ENCODE measurements around the gene KIAA1614.
A peak's percentile ranks its signal among the peaks of the same experiment; 100 is the strongest.
"Not testable (repeated sequence)": the region's sequence is repeated elsewhere in the genome, so short reads cannot be mapped to it uniquely, and the experiment has no call there.

Gene KIAA1614

DNA sequence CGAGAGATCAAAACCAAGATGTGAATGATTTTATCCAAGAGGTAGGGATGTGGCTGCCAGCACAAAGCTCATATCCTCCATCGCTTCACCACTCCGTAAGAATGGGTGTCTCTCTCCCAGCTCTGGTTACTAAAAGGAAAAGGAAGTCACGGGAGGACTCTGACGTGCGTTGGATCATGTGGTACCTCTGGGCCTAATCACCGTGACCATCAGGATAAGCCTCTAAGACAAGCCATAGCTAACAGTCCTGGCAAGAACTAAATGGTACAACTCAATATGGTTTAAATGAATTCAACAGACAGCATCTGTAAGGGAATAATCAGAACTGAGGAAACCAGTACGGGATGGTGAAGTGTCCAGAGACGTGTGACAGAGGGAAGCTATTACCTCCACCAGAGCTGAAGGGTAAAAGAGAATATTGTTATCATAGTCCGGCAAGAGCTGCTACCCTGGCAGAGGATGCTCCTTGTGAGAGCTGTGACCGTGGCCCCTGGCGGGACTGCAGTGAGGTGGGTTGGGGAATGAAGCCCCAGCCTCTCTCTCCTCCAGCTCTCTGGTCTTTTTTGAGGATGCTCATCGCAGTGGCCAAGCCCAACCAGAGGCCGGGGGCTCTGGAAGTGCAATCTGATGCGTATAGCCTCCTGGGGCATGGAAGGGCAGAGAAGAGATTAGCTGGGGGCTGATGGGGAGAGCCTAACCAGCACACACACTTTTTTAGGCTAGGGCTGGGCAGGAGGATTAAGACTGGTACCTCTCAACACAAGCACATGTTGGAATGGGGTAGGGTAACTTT lies 54.2 kb downstream of the KIAA1614 start:
- H3K4me1 Mint-ChIP-seq (ENCODE audit: low read depth) = peaks cover 13% of the 10 kb centered on the region
- H3K9me3 Mint-ChIP-seq = no peaks in the 10 kb centered on the region
- no peak overlapping the region for H3K4me3 Mint-ChIP-seq
- H3K36me3 Mint-ChIP-seq (ENCODE audit: low read depth) = peaks cover 38% of the 10 kb centered on the region
- no peak overlapping the region for H3K27ac Mint-ChIP-seq
- H3K27me3 Mint-ChIP-seq (ENCODE audit: low read depth) = no peaks in the 10 kb centered on the region

DNA sequence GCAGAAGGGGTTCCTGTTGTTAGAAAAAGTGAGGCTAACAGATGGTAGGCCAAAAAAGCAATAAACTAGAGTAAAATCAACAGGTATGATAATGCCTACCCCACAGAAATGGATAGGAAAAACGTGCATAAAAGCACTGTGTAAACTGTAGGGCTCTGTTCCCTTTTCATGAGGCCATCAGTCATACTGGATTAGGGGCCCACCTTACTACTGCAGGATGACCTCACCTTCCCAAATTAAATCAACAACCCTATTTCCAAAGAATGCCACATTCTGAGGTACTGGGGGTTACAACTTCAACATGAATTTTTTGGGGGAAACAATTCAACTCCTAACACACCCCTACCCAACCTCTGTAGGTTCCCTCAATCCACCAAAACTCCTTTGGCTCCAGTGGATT lies 54.9 kb downstream of the KIAA1614 start:
- Mint-ChIP-seq H3K27ac (no peak overlapping the region), H3K36me3 (ENCODE audit: low read depth) (peaks cover 42% of the 10 kb centered on the region), H3K4me1 (ENCODE audit: low read depth) (peaks cover 13% of the 10 kb centered on the region), H3K4me3 (no peak overlapping the region), H3K9me3 (no peaks in the 10 kb centered on the region), H3K27me3 (ENCODE audit: low read depth) (no peaks in the 10 kb centered on the region)

DNA sequence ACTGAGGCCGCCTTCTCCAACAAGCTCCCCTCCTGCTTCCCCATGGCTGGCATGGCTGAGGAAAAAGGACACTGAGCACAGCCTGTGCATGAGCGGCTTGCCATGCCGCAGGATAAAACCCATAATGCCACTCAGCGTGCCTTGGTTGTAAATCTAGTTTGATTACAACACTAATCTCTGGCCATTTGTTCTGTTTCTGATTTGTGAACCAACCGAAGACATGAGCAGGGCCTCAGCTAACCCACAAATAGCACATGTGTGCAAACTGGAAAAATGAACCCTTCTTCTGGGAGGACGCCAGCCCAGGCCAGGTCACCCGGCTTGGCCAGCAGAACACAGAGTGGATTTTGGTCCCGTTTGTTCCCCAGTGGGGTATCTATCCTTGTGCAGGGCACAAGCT lies 56.1 kb downstream of the KIAA1614 start:
- H3K9me3 Mint-ChIP-seq; H3K27me3 Mint-ChIP-seq (ENCODE audit: low read depth); H3K27ac Mint-ChIP-seq; H3K4me3 Mint-ChIP-seq: not testable (repeated sequence)
- Mint-ChIP-seq H3K36me3 (ENCODE audit: low read depth) (peaks cover 47% of the 10 kb centered on the region), H3K4me1 (ENCODE audit: low read depth) (peaks cover 13% of the 10 kb centered on the region)

DNA sequence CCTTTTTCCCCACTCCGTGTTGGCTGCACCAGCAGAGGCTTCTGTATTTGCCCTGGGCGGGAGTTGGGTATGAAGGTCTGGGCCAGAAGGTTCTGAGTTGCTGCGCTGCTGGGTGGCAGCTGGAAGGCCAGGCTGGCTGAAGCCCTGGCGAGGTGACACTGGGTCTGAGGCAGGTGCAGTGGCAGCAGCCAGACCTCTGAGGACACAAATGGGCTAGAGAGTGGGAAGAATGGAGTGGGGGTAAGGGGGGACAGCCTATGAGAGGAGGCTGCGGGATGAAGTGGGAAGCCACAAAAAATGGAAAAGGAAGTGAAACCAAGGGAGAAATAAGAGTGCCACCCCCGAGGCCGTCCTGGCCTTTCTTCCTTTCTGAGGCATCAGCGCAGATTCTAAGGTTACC lies 56.7 kb downstream of the KIAA1614 start:
- Mint-ChIP-seq H3K4me3 (no peak overlapping the region), H3K36me3 (ENCODE audit: low read depth) (peaks cover 47% of the 10 kb centered on the region), H3K9me3 (no peaks in the 10 kb centered on the region), H3K27me3 (ENCODE audit: low read depth) (no peaks in the 10 kb centered on the region), H3K4me1 (ENCODE audit: low read depth) (peaks cover 13% of the 10 kb centered on the region), H3K27ac (no peak overlapping the region)

DNA sequence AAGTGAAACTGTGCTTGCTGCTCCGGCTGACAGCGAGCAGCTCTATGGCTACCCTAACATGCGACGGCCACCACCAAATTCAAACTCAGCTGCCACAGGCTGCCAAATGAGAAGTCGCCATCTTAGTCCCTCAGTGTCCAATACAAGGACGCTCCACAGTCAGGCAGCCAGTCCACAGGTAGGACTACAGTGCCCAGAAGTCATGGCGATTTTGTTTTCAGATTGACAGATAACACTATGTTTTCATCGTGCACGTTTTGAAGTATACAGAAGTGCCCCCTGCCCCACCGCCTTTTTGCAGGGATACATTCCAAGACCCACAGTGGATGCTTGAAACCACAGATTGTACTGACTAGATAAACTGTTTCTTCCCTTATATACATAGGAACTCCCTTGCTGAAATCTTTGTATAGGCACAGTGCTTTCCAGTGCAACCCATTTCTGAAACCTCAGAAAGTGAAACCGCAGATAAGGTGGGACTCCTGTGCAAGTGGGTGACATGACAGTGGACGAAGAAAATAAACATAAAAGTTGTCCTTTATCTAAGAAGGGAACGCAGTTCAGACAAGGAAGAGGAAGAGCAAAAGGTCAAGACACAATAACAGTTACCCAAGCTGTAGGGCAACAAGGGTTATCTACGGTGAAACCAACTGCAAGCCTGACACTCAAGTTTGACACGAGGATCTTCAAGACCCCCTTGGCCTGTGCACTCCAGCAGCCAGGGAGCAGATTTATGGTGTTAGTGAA lies 57.8 kb downstream of the KIAA1614 start:
- Mint-ChIP-seq H3K27me3 (ENCODE audit: low read depth) (no peaks in the 10 kb centered on the region), H3K36me3 (ENCODE audit: low read depth) (peaks cover 51% of the 10 kb centered on the region), H3K4me3 (no peak overlapping the region), H3K9me3 (no peaks in the 10 kb centered on the region), H3K27ac (peak overlapping the region; percentile 24), H3K4me1 (ENCODE audit: low read depth) (peaks cover 15% of the 10 kb centered on the region)

DNA sequence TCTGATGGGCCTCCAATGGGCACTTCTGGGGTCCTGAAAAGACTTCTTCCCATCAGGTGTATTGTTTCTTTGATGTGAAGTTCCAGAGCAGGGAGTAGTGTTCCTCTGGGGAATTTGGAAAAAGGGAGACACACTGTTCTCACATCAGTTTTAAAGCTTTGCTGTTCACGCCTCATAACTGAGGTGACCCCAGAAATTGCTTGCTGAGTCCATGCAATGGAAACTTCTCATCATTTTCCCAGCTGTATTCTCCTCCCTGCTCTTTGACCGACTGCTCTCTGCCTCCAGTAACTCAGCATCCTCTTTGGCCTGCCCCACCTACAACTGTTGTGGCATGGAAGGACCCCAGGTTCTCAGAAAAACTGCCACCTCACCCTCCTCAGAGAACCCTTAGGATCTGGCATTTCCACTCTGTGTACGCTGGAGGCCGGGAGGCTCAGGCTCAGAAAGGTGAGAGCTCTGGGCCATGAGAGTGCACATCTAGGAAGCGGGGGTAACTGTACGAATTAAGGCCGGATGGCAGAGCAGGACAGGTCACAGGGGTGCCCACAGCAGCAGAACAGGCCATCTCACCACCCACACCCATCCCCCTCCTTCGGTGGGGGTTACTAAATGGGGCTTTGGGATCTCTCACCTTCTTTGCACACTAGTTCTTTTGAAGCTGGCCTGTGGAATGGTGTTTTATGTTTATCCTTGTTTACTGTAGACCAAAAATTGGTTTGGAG lies 58.7 kb downstream of the KIAA1614 start:
- Mint-ChIP-seq H3K4me3 (no peak overlapping the region), H3K9me3 (no peaks in the 10 kb centered on the region), H3K4me1 (ENCODE audit: low read depth) (peaks cover 13% of the 10 kb centered on the region), H3K36me3 (ENCODE audit: low read depth) (peaks cover 56% of the 10 kb centered on the region), H3K27me3 (ENCODE audit: low read depth) (no peaks in the 10 kb centered on the region), H3K27ac (no peak overlapping the region)

DNA sequence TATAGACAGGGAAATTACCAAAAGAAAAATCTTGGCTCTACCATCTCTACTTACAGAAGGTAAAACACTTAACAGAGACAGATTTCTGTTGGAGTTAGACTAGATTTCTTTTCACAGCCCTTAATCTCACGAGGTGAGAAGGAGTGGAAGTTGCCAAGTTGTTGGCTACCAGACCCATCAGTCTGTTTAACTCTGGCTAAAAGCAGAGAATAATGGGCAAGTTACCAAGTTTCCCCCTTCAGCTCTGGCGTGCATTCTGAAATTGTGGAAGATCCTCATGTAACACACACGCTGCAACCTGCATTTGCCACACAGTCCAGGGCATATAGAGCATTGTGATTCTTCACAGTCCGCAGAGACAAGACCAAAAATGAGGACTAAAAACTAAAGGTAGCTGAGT lies 60.7 kb downstream of the KIAA1614 start:
- Mint-ChIP-seq H3K4me1 (ENCODE audit: low read depth) (peaks cover 14% of the 10 kb centered on the region), H3K9me3 (no peaks in the 10 kb centered on the region), H3K27me3 (ENCODE audit: low read depth) (no peaks in the 10 kb centered on the region), H3K4me3 (no peak overlapping the region), H3K36me3 (ENCODE audit: low read depth) (peaks cover 59% of the 10 kb centered on the region), H3K27ac (no peak overlapping the region)

DNA sequence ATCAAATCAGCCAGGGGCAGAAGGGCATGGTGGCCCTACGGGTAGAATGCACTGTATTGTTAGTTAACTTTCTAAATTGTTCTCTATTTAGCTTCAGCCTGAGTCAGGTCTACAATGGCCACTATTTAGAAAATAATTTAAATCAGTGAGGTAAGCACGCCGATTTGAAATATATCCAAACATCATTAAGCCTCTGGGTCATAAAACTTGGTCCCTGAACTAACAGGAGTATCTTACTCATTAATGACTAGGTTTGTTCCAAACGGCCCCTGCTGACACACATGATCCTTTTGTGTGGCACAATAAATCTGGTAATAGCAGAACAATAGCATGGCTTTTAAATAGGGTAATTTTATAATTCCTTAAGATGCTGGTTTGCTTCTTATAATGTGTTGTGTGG lies 61.5 kb downstream of the KIAA1614 start:
- peaks cover 20% of the 10 kb centered on the region for H3K4me1 Mint-ChIP-seq (ENCODE audit: low read depth)
- no peak overlapping the region for H3K27ac Mint-ChIP-seq
- H3K4me3 Mint-ChIP-seq = no peak overlapping the region
- H3K27me3 Mint-ChIP-seq (ENCODE audit: low read depth) = no peaks in the 10 kb centered on the region
- H3K36me3 Mint-ChIP-seq (ENCODE audit: low read depth) = peaks cover 60% of the 10 kb centered on the region
- no peaks in the 10 kb centered on the region for H3K9me3 Mint-ChIP-seq

DNA sequence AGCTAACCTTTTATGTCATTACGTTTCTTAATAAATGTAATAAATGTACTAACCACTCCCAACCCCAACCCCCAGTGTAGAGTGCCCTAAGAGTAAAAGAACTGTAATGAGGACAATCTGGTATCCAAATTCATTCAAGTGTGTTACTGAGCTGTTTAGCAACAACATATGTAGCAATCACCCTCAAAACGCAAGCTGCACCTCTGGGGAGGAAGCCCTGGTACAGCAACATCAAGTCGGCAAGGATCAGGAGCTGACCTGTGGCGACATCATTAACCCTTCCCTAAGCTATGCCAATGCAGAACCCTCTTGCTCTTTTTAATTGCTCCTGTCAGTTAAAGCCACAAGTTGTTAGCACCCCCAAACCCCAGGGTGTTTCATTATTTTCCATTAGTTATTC lies 62.9 kb downstream of the KIAA1614 start:
- no peaks in the 10 kb centered on the region for H3K27me3 Mint-ChIP-seq (ENCODE audit: low read depth)
- H3K27ac Mint-ChIP-seq = no peak overlapping the region
- peaks cover 21% of the 10 kb centered on the region for H3K4me1 Mint-ChIP-seq (ENCODE audit: low read depth)
- H3K4me3 Mint-ChIP-seq = no peak overlapping the region
- H3K36me3 Mint-ChIP-seq (ENCODE audit: low read depth) = peaks cover 59% of the 10 kb centered on the region
- H3K9me3 Mint-ChIP-seq = no peaks in the 10 kb centered on the region

DNA sequence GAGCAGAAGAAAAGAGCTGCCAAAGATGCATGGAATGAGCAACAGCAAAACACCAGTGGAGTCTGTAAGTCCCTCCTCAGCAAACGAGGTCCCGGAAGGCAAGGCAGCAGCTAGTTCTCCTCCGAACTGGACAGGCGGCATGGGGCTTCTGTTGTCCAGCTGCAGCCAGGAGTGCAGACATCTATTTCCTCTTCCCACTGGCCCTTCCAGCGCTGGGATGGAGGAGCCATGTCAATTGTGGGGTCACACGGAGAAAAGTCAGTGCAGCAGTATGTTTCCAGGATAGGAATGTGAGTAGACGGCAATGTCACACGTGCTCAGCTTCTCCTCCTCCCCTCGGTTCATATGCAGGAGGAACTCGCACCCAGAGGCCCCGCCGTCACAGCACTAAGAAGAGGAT lies 63.5 kb downstream of the KIAA1614 start:
- no peak overlapping the region for H3K4me3 Mint-ChIP-seq
- peaks cover 60% of the 10 kb centered on the region for H3K36me3 Mint-ChIP-seq (ENCODE audit: low read depth)
- no peaks in the 10 kb centered on the region for H3K27me3 Mint-ChIP-seq (ENCODE audit: low read depth)
- H3K27ac Mint-ChIP-seq = no peak overlapping the region
- no peaks in the 10 kb centered on the region for H3K9me3 Mint-ChIP-seq
- peaks cover 22% of the 10 kb centered on the region for H3K4me1 Mint-ChIP-seq (ENCODE audit: low read depth)

DNA sequence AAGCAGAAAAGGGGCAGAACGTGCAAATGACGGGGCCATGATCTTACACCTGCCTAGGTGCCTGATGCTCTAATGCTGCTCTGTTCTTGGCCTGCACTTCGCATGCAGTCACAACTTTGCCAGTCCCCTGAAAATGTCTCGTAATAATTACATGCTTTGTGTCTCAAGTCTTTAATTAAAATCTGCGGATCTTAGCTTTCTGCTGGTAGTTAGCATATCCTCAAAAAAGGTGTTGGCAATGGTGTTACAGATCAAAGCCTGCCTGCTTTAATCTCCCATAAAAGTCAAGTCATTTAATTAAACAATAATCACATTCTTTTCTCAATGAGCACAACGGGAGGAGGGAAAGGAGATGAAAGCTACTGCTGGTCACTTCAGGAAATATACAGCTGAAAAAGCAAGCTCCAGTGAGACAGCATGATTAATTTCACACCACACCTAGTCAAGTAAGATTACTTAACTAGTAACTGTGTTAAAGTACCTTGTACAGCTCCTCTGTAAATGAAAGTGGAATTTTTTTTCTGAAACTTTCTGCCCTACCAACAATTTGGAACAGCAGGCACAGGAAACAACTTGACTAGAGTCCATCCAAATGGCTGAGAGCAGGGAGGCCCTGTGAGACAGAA lies 64.1 kb downstream of the KIAA1614 start:
- no peak overlapping the region for H3K4me3 Mint-ChIP-seq
- no peaks in the 10 kb centered on the region for H3K9me3 Mint-ChIP-seq
- peaks cover 57% of the 10 kb centered on the region for H3K36me3 Mint-ChIP-seq (ENCODE audit: low read depth)
- no peak overlapping the region for H3K27ac Mint-ChIP-seq
- peaks cover 24% of the 10 kb centered on the region for H3K4me1 Mint-ChIP-seq (ENCODE audit: low read depth)
- H3K27me3 Mint-ChIP-seq (ENCODE audit: low read depth) = no peaks in the 10 kb centered on the region

DNA sequence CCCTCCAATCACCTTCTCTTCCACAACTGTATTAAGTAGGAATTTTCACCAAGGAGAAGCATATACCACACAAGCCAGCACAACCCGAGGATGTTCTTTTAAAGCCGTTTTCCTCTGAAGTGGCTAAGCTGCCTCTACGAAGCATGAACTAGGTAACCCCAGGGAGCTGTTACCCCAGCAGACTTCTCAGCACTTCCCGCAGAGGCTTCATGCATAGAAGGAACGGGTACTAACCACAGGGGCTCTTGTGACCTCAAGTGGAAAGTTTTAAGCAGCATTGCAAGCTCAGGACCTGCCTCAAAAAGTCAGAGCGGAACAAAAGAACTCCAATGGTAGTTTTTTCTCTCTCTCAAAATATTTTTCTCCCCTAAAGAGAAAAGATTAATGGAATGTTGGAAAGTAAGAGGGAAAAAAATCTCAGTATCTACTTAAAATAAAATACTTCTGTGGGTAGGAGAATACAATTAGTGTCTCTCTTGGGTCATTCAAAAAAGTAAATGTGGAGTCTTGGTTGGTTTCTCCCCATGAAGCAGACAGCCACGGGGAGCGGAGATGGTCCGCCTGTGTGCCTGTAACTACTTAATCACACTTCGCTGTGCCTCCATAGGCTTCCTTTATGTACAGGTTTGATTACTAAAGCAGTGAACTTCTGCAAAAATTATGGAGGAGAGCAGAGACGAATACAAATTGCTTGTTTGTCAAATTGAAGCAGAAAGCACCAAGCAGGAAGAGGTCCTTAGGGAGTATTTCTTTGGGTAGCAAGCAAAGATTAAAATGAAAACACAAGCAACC lies 69.1 kb downstream of the KIAA1614 start:
- Mint-ChIP-seq H3K4me1 (ENCODE audit: low read depth) (peaks cover 32% of the 10 kb centered on the region), H3K36me3 (ENCODE audit: low read depth) (peaks cover 52% of the 10 kb centered on the region), H3K4me3 (peak overlapping the region; percentile 75), H3K27me3 (ENCODE audit: low read depth) (no peaks in the 10 kb centered on the region), H3K27ac (peak overlapping the region; percentile 84), H3K9me3 (no peaks in the 10 kb centered on the region)

DNA sequence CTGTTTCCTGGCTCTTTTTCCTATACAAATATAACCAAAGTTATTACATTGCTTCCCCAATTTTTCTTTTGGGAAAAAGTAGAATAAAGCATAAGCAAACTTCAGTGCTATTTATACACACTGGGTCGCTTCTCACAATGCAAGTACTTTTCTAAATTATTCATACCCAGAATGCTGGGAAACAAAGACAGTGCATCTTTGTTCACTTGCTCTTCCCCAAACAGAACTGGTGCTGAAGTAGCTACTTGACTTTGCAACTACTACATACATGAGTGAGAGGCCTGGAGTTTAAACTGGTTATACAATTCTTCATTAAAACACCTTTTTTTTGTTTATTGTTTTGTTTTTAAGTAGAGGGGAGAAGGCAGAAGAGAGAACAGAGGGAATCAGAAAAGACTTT lies 69.7 kb downstream of the KIAA1614 start:
- H3K36me3 Mint-ChIP-seq (ENCODE audit: low read depth) = peaks cover 57% of the 10 kb centered on the region
- no peaks in the 10 kb centered on the region for H3K9me3 Mint-ChIP-seq
- peaks cover 30% of the 10 kb centered on the region for H3K4me1 Mint-ChIP-seq (ENCODE audit: low read depth)
- H3K4me3 Mint-ChIP-seq = peak overlapping the region; percentile 75
- H3K27ac Mint-ChIP-seq = peak overlapping the region; percentile 55
- no peaks in the 10 kb centered on the region for H3K27me3 Mint-ChIP-seq (ENCODE audit: low read depth)

DNA sequence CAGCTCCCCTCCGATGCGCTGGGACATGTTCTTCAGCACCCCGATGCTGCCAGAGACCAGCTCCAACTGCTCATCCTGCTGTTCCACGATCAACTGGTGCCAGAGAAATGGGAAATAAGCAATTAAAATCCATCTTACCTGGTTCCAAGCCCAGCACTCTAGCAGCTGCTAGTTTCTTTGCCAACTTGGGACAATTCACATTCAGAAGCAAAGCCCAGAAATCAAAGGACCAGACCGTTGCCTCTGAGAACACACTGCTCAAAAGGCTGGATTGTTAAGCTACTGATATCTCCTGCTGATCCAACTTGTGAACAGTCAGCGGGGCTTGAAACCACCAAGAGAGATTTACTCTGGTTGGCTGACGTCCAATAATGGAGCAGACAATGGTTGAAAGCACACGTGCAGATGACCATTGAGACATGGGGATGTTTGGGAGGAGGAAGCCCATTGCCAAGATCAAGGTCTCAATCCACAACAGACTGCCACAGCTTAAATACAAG lies 75.6 kb downstream of the KIAA1614 start:
- Mint-ChIP-seq H3K27me3 (ENCODE audit: low read depth) (no peaks in the 10 kb centered on the region), H3K4me1 (ENCODE audit: low read depth) (peaks cover 3% of the 10 kb centered on the region), H3K27ac (no peak overlapping the region), H3K36me3 (ENCODE audit: low read depth) (peaks cover 56% of the 10 kb centered on the region), H3K4me3 (no peak overlapping the region), H3K9me3 (no peaks in the 10 kb centered on the region)

All from T-helper 1 cell treated with Interleukin-12 subunit alpha and Interleukin-12 subunit beta and Interleukin-4 antibody, amounts not matched to agents 30 μg/mL and 1 μg/mL, for 36 hours (primary cell).